ENCODE results near the gene COX6B2.
A peak's percentile ranks its signal among the peaks of the same experiment; 100 is the strongest.

COX6B2 gene

DNA sequence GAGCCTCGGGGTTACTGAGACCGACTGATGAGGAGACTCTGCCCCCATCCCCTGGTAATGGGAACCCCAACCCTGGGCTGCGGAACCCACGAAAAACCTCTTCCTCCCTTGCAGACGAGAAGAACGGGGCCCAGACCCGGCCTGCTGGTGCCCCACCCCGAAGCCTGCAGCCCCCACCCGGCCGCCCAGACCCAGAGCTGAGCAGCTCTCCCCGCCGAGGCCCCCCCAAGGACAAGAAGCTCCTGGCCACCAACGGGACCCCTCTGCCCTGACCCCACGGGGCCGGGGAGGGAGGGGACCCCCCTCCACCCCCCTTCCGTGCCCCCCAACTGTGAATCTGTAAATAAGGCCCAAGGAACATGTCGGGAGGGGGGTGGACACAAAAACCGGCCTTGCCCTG, 42.7 kb downstream of the COX6B2 start:
- no peak for DNase-seq (ENCODE audit: low spot score)

DNA sequence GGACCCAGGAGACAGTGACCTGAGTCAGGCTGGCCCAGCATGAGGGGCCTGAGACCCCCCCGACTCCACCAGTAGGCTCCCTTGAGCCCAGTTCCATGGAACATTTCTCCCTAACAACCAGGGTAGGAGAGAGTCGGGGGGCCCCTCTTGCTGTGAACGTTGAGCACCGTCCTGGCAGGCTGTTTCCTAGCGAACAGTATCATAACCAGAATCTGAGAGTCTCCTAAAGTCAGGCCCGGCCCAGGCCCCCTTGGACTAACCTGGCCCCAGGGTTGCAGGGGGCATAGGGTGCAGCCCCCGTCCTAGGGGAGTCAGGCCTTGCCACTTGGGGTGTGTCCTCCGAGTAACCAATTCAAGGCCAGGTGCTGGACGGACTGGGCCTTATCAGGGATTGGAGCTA, 43.1 kb downstream of the COX6B2 start:
- DNase-seq (ENCODE audit: low spot score) = no peak

DNA sequence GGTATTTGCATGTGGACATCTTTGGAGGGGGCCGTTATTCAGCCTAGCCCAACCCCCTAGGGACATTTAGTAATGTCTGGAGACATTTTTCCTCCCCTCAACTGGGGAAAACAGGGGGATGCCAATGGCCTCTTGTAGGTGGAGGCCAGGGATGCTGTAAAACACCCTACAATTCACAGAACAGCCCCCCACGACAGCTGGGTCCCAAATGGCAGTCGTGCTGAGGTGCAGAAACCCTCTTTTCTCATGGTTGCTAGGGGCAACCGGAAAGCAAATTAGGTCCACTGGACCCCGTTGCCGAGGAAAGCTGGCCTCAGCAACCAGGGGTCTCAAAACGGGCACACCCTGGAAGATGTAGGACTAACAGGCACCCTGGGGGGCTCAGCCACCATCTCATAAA, 44.0 kb downstream of the COX6B2 start:
- no peak for DNase-seq (ENCODE audit: low spot score)

DNA sequence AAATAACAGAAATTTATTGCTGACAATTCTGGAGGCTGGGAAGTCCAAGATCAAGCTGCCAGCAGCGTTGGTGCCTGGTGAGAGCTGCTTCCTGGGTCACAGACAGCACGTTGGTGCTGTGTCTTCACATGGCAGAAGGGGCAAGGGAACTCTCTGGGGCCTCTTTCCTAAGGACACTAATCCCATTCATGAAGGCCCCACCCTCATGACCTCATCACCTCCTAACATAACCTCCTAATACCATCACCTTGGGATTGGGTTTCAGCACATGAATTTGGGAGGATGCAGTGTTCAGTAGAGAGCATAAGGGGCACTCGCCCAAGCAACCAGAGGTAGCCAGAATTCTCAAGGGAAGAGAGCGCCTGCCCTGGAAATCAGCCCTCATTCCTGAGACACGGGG, 45.1 kb downstream of the COX6B2 start:
- DNase-seq (ENCODE audit: low spot score) = no peak

DNA sequence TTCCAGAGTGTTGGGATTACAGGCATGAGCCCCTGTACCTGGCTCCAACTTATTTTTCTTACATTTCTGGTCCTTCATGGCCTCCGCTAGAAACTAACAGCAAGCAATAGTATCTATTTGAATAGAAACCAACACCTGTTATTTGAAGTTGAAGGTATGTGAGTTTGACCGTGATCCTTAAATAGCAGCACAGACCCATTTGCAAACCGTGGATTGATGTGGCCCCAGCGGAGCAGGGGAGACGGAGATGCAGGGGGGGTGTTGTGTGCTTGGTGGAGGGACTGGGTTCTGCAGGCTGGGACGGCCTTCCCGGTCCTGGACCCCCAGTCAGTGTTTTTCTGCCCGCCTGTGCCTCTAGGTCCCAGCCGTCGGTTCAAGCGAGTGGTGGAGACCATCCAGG, 46.2 kb downstream of the COX6B2 start:
- no peak for DNase-seq (ENCODE audit: low spot score)

DNA sequence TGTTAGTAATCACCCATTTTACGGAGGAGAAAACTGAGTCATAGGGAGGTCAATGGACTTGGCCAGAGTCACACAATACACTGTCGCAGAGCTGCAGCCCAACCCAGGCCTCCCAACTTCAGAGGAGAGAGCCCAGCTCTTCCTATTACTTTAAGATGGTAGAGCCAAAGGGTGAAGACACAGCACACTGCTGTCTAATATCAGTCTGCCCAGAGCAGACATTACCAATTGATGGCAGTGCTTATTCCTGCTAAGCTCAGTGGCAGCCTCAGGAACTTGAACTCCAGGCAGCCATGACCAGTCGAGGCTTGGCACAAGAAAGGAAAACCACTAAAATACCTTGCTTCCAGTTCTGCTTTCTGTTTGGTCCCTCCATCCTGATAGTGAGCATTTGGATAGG, 47.8 kb downstream of the COX6B2 start:
- no peak for DNase-seq (ENCODE audit: low spot score)

DNA sequence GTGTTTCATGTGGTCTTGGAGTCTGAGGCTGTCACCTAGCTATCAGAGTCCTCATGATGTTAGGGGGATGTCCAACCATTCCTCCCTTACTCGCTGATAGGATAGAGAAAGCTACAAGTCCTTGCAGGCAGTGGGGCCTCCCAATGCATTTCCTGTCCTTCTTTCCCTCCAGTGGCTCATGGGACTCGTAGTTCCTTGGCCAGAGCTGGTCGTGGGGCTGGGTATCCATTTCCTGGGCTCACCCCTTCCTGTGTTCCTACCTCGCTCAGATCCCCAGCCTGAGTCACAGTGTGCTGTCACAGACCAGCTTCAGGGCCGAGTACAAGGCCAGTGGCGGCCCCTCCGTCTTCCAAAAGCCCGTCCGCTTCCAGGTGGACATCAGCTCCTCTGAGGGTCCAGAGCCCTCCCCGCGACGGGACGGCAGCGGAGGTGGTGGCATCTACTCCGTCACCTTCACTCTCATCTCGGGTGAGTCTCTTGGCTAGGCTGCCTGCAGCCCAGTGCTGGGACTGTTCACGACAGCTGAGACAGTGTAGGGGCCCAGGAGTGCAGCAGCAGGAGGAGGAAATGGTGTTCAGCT, 48.4 kb downstream of the COX6B2 start:
- DNase-seq (ENCODE audit: low spot score) = no peak

DNA sequence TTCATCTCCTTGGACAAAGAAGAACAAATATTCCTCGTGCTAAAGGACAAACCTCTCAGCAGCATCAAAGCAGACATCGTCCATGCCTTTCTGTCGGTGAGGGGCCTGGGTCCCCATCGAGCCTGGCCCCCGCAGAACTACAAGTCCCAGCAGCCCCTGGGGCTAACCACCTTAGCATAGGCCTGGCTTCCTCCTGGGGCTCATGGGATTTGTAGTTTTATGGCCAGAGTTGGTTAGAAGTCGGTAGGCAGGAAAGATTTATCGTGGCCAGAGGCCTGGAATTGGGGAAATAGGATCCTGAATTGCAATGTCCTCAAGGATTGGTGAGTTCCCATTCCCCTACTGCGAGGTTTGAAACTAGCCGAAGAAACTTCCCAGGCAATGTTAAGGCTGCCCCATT, 49.0 kb downstream of the COX6B2 start:
- peak; percentile 52 for DNase-seq (ENCODE audit: low spot score)

DNA sequence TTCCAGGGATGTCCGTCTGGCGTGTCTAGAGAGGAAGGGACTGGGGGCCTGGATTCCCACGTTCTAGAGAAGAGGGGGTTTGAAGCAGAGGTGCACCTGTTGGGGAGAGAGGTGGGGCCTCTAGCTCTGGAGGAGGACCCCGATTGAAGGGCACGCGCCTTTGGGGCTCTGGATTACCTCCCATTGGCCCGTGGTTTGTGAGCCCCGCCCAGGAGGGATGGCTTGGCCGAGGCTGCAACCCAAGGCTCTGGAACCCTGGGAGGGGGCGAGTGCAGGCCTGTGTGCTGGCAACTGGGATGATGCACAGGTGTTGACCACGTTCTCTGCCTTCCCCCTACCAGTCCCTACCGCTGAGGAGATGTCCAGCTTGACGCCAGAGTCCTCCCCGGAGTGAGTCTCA, 49.5 kb downstream of the COX6B2 start:
- no peak for DNase-seq (ENCODE audit: low spot score)

DNA sequence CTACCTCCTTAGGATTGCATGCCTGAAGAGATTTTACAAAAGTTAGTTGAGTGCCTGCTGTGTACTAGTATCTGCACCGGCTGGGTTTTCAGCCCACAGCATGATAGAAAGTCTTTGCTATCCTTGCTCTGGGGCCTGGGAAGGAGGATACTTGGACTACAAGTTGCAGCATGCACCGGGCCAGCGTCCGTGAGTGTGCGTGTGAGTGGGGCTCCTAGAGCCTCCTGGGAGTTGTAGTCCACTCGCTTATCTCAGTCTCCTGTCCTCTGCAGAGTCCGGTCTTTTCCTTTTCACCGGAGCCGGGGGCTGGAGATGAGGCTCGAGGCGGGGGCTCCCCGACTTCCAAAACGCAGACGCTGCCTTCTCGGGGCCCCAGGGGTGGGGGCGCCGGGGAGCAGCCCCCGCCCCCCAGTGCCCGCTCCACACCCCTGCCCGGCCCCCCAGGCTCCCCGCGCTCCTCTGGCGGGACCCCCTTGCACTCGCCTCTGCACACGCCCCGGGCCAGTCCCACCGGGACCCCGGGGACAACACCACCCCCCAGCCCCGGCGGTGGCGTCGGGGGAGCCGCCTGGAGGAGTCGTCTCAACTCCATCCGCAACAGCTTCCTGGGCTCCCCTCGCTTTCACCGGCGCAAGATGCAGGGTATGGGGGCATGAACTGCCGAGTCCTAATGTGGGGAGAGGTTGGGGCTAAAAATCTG, 50.1 kb downstream of the COX6B2 start:
- peak; percentile 43 for DNase-seq (ENCODE audit: low spot score)

DNA sequence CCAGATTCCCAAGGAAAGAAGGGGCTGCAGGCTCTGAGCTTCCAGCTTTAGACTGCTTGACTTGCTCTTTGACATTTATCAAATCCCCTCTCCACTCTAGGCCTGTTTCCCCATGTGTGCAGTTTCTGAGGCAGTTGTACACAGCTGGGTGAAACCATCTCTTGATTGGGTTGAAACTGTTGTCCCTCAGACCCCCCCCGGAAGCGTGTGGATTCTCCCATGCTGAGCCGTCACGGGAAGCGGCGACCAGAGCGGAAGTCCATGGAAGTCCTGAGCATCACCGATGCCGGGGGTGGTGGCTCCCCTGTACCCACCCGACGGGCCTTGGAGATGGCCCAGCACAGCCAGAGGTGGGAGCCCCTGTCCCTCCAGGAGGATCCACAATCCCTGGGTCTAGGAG, 51.0 kb downstream of the COX6B2 start:
- no peak for DNase-seq (ENCODE audit: low spot score)

DNA sequence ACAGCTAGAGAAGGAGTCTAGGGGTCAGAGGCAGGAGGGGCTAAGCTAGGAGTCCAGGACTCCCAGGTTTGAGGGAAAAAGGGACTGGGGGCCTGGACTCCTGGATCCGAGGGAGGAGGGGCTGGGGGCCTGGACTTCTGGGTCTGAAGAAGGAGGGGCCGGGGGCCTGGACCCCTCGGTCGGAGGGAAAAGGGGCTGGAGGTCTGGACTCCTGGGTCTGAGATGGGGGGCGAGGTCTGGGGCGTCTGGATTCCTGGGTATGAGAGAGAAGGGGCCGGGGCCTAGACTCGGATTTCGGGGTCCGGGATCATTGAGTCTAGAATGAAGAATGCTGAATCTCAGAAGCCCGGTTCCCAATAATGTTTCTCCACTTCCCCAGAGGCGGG, 52.2 kb downstream of the COX6B2 start:
- no peak for DNase-seq (ENCODE audit: low spot score)

DNA sequence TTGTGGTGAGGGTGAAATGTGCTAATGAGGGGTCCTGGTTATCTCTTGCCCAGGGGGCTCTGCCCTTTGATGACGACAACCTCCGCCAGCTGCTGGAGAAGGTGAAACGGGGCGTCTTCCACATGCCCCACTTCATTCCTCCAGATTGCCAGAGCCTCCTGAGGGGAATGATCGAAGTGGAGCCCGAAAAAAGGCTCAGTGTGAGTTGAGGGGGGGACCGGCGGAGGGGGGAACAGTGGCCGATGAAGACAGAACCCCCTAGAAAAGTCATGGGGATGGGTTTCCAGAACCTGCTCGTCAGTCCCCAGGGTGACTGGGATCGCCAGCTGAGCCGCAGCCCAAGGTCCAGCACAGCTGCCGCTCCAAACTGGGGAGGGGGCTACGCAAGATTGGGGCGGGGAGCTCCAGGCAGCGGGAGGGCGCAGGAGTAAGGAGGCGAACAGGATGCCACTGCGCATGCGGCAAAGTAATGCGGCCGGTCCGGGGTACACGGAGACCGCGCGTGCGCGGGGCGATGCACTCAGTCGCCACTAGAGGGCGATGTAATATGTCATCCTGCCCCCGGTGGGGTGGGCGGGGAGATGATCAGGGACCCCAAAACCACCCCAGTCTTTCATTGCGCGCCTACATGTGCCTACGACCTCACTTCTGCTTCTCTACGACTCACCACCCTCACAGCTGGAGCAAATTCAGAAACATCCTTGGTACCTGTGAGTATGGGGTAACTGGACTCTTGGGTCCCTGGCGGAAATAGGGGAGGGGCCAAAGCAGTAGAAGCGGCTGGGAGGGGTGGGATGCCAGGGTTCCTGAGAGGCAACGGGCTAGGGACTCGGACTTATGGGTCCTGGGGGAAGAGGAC, 52.8 kb downstream of the COX6B2 start:
- peak; percentile 86 for DNase-seq (ENCODE audit: low spot score)

DNA sequence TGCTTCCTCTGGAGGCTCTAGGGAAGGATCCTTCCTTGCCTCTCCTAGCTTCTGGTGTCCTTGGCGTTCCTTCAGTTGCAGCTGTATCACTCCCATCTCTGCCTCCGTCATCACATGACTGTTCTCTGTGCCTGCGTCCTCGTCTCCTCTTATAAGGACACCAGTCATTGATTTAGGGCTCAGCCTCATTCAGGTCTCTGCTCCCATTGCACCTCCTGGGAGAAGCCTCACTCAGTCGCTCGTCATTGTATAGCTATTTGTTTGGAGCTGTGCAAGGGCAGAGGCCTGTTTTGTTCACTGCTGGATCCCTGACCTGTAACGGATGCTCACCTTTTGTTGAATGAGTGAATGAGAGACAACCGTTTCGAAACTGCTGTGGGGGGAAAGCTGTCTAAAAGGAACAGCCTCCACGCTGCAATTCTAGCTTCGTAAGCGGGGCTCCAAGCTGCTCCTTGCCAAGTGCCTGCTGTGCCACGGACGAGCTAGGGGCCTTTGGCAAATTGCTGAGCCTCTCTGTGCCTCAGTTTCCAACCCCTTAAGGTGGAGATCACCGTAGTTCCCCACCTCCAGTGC, 53.5 kb downstream of the COX6B2 start:
- no peak for DNase-seq (ENCODE audit: low spot score)

DNA sequence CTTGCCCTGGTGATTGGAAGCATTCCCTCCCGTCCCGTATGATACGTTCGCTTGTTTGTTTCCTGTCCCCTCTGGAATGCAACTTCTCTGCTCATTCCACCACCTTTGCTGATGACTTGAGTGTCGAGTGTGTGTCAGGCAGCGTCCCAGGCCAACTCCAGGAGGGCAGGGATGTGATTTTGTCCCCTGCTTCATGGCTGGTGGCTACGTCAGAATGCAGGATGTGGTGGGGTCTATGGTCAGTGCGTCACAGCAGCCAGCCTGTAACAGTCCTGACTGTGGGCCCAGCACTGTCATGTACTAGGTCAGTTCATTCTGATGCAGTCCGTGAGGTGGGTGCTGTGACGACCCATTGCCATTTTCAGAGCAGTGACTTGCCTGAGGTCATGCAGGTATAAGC, 54.5 kb downstream of the COX6B2 start:
- no peak for DNase-seq (ENCODE audit: low spot score)
